Jurkat, Clone E6-1 (cell line): ENCODE results near the gene PDILT.
"Not testable (repeated sequence)": the region's sequence is repeated elsewhere in the genome, so short reads cannot be mapped to it uniquely, and the experiment has no call there.

Experiments
- DNase-seq: peaks from one replicate; pipeline ENCODE4 v3.0.0-alpha.2; 2011; ENCODE audit warnings: low read depth, low spot score
- H3K4me3 ChIP-seq: 2 replicates; pipeline ENCODE4 v1.5.1; 2011; ENCODE audit warnings: mild to moderate bottlenecking, low read length, control low read depth, moderate library complexity

Gene PDILT

DNA sequence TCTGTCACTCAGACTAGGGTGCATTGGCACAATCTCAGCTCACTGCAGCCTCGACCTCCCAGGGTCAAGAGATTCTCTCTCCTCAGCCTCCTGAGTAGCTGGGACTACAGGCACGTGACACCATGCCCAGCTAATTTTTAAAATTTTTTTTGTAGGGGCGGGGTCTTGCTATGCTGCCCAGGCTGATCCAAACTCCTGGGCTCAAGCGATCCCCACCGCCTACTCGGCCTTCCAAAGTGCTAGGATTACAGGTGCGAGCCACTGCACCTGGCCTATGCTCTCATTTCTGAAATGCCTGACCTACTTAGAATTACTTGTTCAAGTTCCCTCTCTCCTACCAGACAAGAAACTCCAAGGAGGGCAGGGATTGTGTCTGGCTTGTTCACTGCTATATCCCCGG lies 72.1 kb downstream of the PDILT start:
- no peak for DNase-seq
- H3K4me3 ChIP-seq = no peak overlapping the region

DNA sequence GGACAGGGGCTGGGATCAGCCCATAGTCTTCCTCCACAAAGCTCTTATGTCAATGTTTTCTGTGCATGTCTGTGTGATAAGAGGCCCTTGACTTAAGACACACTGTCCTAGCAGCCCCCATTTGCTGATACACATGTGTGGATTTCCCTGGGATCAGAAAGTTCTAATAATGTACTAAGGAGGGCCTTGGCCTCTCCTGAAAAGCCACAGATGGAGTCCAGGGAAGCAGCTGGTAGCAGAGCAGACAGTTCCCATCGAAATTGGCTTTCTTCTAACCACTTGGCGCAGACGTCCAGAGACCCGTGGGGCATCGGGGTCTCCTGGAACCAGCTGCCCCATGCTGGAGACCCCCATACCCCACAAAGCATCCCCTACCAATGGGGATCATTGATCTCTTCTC lies 72.9 kb downstream of the PDILT start:
- no peak overlapping the region for H3K4me3 ChIP-seq
- no peak for DNase-seq

DNA sequence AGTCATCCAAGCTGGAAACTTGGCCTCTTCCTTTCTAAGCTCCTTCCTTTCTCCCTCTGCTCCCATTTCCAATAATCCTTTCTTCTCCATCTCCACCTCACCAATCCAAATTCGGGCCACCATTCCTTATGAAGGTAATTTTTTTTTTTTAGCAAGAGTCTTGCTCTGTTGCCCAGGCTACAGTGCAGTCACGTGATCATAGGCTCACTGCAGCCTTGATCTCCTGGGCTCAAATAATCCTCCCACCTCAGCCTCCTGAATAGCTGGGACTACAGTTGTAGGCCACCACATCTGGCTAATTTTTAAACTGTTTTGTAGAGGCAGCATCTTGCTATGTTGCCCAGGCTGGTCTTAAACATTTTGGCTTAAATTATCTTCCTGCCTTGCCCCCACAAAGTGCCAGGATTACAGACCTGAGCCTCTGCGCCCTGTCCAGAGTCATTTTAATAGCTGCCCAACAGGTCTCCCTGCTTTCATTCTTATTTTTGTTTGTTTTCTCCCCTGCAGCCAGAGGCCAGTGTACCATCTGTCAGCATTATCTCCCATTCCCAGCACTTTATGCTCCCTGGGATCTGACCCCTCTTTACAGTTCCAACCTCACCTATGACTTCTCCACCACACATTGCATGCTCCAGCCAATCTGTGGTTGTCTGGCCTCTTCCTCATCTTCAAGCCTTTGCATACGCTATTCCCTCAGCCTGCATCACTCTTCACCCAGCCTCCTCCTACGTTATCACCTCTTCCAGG lies 75.0 kb downstream of the PDILT start:
- DNase-seq = no peak

DNA sequence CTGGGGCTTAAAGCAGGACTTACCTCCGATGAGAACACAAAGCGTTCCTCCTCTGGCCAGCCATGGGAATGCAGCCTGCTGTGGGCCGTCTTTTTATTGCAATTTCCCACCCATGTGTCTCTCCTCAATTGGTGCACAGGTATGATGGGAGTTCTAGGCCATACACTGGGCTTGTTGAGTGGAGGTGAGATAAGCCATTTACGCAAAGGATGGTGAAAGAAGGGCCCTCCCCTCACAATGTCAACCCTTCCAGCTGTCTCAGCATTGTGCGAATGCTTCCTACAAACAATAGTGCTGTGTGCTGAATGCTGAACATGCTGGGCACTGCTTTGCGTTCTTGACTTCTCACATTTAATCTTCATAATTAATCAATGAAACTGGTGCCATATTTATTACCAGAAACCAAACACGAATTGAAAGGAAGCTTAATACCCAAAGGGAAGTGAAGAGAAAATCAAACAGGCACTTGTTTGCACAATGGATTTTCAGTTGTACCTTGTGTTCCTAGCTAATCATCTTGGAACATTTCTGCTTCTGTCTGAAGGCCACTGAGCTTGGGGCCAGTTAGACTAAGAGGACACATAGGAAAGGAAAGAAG lies 77.0 kb downstream of the PDILT start, which contains the start of gene GP2:
GP2 (minus strand) TSS at position 70 of the 598 bp plus-strand sequence. CDS start 1,082 bp downstream, outside the sequence.
- no peak for DNase-seq
- H3K4me3 ChIP-seq = no peak within 1 kb of the TSS

More for the DNA sequence above, 75.0 kb downstream of the PDILT start:
- no peak overlapping the region for H3K4me3 ChIP-seq

DNA sequence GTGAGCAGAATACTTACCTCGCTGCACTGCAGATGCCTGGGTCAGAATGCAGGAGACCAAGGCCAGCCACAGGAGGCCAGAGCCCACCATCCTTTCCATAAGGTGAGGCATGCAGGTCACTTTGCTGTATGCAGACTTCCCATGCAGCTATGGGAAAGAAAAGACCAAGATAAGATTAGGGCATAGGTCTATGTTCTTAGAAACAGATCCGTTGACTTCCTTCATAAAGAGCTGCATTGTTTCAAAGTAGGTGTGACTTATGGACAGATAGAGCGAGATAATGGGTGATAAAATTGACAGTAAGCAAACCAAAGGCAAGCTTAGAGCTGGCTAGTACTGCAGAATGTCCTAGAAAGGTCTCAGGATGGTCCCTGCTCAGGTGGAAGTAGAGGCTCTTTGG lies 78.2 kb downstream of the PDILT start:
- DNase-seq = no peak
- no peak overlapping the region for H3K4me3 ChIP-seq

DNA sequence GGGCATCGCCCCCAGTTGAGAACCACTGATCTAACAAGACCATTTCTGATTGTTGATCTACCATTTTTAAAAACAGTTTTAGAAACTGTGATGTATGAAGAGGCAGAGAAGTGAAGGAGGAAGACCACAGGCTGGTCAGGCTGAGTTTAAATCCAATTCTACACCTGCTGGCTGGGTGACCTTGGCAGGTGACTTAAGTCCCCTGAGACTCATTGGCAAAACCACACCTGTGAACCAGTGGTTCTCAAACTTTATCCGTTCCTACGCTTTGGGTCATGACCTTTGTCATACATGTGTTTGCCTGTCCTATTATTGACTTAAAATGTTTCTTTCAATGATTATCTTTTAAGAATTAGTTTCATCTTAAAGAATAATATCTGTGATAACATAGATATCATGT lies 79.5 kb downstream of the PDILT start:
- H3K4me3 ChIP-seq = no peak overlapping the region
- DNase-seq = no peak

DNA sequence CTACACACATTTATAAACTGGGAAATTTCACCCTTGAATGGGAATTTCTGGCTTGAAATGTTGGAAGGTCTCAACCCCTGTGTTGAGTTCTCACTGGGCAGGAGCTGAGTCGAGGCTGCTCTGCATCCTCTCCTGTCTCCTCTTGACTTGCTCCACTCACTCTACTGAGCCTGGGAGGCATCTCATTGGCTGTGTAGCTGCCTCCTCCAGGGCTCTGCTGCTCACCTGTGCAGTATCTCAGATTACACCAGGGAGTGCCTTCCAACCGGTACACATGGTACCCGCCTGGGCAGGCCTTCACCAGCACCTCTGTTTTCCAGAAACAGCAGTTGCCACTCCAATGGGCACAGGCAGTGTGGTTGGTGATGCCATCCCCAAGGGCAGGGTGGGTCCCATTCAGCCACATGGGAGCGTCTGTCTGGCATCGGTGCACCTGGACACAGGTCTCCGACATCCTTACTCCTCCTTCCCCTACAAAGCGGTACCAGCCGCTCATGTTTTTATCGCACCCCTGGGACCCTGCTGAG lies 80.9 kb downstream of the PDILT start:
- no peak overlapping the region for H3K4me3 ChIP-seq
- no peak for DNase-seq

DNA sequence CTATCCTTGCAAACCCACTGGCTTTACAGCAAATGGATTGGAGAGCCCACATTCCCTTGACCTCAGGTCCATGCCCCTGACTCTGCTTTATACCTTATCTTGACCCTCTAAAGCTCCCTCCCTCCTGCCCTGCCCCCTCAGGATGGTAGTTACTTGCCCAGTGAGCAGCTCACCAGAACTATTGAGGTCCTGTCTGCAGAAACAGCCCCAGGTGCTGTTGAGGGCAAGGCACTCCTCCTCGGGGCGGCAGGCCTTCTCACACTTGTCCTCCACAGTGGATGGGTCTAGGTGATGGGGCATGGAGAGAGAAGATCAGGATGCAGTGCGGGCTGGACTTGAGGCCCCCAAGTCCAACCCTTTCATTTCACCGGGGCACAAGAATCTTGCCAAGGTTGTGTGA lies 81.8 kb downstream of the PDILT start:
- H3K4me3 ChIP-seq = no peak overlapping the region
- DNase-seq = no peak

DNA sequence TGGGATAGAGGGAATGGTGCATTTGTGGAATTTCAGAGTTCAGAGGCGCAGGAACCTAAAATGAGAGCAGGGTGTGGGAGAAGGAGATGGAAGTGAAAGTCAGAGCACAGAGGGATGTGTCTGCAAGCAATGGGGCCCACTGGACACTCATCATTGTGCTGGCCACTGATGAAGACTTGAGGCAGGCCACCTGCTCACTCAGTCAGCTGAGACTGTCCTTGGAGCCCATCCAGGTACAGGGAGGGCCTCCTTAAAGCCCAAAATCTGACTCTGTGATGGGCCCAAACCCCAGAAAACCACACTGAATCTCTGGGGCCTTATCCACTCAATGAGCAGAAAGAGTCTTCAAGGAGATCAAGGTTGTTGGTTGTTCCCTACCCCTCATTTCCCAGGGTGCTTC lies 82.9 kb downstream of the PDILT start:
- no peak overlapping the region for H3K4me3 ChIP-seq
- DNase-seq = no peak

DNA sequence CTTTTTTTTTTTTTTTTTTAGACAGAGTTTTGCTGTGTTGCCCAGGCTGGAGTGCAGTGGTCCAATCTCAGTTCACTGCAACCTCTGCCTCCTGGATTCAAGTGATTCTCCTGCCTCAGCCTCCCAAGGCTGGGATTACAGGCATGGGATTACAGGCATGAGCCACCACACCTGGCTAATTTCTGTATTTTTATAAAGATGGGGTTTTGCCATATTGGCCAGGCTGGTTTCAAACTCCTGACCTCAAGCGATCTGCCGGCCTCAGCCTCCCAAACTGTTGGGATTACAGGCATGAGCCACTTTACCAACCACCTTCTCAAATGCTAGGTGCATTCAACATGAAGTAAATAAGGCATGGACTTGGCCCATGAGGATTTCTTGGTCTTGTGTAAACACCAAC lies 83.5 kb downstream of the PDILT start:
- not testable (repeated sequence) for H3K4me3 ChIP-seq, DNase-seq

DNA sequence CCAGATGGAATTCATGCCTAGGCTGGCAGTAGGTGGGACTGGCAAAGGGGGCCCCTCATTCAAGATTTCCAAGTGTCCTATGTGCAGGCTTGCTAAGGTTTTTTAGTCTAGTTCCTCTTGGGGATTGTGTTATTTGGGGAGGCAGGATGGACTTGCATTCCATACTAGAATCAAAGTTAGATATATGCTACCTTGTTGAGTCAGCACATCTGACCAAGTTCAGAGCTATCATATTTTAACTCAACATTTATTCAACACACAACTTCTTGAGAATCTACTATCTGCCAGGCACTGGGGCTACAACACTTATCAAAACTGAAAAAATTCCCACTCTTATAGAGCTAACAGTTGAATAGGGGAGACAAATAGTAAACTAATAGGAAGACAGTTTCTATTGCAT lies 83.9 kb downstream of the PDILT start:
- DNase-seq = no peak
- no peak overlapping the region for H3K4me3 ChIP-seq

DNA sequence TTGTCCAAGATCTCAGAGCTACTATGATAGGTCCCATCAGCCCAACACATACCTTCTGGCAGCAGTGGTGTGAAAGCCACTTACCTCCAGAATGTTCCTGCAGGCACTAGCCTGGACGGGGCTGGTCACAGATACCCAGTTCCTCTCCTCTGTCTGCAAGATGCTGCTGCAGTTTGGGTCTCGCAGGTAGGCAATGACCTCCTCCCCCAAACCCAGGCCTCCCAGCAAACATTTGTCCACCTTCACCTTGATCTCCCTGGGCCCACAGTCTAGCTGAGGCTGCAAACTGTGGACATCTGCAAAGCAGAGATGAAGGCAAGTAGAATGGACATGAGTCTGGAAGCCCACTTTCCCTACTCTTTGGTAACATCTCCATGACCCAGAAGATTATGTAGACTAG lies 84.4 kb downstream of the PDILT start:
- no peak for DNase-seq
- no peak overlapping the region for H3K4me3 ChIP-seq

DNA sequence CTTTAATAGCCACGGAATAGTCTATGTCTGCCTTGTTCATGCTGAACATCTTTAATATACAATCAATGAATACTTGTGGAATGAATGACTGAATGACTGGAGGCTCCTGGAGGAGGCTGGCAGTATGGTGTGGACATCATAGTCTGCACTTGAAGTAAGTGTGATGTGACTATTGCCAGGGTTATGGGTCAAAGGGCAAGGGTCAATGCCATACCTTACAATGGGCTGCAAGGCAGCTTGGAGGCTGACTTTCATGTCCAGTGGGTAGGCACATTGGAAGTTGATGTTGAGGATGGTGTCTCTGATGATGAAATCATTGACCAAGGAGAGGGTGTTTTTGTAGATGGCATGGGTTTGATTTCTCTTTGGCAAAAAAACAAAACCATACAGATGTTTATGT lies 85.1 kb downstream of the PDILT start:
- no peak overlapping the region for H3K4me3 ChIP-seq
- no peak for DNase-seq

DNA sequence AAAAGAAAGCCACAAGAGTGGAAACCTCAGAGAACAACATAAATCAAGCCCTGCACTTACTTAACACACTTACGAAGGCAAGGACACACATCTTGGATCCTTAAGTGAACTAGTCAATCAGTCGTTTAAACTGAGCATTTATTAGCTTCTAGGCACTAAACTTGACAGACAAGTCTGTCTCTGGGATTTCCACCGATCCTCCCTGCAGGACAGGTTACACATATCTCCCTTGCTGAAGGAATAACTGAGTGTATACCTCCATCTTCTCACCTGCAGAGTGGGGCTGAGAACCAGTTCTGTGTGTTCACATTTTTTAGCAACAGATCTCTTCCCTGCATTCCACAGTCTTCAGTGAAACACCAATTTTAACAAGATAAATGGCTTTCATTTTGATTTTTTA lies 86.1 kb downstream of the PDILT start:
- no peak for DNase-seq
- no peak overlapping the region for H3K4me3 ChIP-seq

DNA sequence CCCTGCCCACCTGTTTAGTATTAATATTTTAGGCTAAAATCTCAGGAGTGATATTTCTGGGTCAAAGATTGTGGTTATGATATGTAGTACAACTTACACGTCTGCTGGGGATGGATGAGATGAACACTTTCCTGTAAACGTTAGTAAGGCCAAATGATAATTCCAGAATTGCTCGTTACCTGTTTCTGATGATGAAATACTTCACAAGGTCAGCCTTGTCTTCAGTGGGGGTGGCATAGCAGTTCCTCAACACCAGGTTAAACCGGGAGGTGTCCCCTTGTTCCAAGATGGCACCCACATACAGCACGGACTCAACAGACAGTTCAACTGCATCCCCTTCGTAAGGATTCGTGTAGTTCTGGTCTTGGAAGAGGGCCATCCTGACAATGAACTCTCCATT lies 86.5 kb downstream of the PDILT start:
- H3K4me3 ChIP-seq = no peak overlapping the region
- no peak for DNase-seq

DNA sequence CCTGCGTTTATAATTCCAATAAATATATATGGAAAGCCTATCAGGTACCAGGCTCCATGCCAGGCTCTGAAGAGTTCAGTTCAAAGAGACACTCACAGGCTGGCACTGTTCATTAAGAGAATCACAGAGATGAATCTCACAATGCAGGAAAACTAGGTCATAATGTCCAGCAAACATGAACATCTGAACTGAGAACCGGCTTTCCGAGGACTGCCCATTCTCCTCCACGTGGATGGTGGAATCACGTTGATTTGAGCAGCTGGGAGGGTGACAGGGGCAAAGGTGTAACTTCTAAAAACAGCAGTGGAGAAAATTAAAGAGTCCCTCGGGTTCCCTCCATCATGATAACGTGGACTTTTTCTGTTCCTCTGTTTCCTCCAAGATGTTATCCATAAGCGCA lies 87.4 kb downstream of the PDILT start:
- no peak overlapping the region for H3K4me3 ChIP-seq
- DNase-seq = no peak

DNA sequence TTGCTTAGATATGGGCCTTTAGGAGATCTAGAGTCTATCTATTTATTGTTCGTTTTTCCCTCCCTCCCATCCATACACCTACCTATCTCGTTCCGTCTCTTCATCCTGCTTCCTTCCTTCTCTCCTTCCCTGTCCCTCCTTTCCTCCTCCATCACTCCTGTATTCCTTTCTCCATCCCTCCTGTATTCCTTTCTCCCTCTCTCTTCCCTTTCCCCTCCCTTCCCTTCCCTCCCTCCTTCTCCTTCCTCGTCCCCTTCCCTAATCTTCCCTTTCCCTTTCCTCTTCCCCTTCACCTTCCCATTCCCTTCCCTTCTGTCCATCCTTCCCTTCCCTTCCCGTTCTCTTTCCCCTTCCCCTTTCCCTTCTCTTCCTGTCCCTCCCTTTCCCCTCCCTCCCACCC lies 87.8 kb downstream of the PDILT start:
- DNase-seq = no peak
- H3K4me3 ChIP-seq = no peak overlapping the region

DNA sequence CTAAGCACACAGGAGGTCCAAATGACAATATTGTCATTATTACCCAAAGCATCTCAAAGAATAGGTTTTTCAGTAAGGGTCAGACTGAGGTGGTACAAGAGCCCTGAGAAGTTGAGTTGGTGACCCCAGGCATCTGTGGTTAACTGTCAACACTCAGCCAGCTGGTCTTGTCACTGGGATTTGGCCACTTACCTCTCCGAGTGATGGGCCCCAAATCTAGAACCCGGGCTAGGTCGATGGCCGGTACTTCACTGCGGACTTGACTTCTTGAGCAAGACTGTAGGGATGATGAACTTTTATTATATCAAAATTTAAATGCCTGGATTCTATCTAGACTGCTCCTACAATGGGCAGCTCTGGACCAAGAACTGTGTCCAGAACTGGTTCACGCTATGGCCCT lies 88.8 kb downstream of the PDILT start:
- H3K4me3 ChIP-seq = no peak overlapping the region
- no peak for DNase-seq

DNA sequence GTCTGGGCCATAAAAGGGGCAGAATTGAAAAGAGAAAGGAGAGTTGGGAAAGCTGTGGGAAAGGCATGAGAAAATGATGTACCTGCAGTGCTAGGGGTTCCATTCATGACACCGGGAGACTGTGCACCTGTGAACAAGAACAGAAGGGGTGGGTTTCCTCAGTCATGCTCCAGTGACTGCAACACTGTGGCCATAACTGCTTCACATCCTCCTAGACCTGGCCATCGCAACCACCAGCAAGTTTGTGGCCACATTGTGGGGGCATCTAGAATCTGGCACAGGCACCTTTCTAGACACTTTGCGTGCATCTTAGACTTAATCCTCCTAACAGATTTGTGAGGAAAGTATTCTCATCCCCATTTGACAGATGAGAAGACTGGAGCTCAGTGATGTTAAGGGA lies 90.0 kb downstream of the PDILT start:
- no peak for DNase-seq
- no peak overlapping the region for H3K4me3 ChIP-seq

DNA sequence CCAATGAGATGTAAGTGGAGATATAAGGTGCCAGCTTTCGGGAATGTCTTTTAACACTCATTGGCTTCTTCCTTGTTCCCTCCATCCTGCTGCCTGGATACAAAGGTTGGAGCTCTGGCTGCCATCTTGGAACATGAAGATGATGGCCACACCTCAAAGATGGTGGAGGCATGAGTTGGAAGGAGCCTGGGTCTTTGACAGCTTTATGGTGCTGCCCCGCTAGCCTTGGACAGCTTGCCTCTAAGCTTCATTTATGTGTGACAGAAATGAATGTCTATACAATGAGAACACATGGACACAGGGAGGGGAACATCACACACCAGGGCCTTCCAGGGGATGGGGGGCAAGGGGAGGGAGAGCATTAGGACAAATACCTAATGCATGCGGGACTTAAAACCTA lies 90.8 kb downstream of the PDILT start:
- DNase-seq = no peak
- H3K4me3 ChIP-seq = no peak overlapping the region
